ENCODE results near the gene IL12RB2.

Gene IL12RB2

GRCh38 chr1:67273591-67273990, 34.1 kb upstream of the IL12RB2 start:
- DNase-seq (ENCODE audit: low spot score) = no peak
- Histone ChIP-seq H3K14ac (ENCODE audit: low read length) (no peak overlapping the region), H3K9me3 (replicated peaks in 1 of 2; ENCODE audit: control insufficient read depth in 2 of 2, insufficient read depth in 1 of 2, low read depth in 1 of 2, low read length in 2 of 2) (peaks cover 0 to 2% of the 10 kb centered on the region in 2 donors), H3K4me3 (ENCODE audit: low read length in 2 of 2) (no peak overlapping the region), H3K4me1 (ENCODE audit: control insufficient read depth in 2 of 2, insufficient read depth in 1 of 2, low read depth in 1 of 2, low read length in 2 of 2) (no peaks in the 10 kb centered on the region), H2AK5ac (ENCODE audit: low read depth, low read length) (no peak overlapping the region), H4K91ac (ENCODE audit: low read depth, low read length, poor library complexity) (no peak overlapping the region), H2BK120ac (ENCODE audit: low read depth, low read length) (no peak overlapping the region), H3K23ac (ENCODE audit: low read depth, low read length, poor library complexity) (no peak overlapping the region), H2BK15ac (ENCODE audit: low read length) (no peak overlapping the region), H4K8ac (ENCODE audit: low read depth, low read length) (no peak overlapping the region), H2AFZ (ENCODE audit: low read length) (no peak overlapping the region), H3K36me3 (replicated peaks in 1 of 2; ENCODE audit: control insufficient read depth in 2 of 2, insufficient read depth in 2 of 2, low read length in 2 of 2) (no peaks in the 10 kb centered on the region), H3K27me3 (ENCODE audit: control insufficient read depth in 3 of 3, insufficient read depth in 3 of 3, low read depth in 1 of 3, low read length in 3 of 3) (no peaks in the 10 kb centered on the region), H3K18ac (ENCODE audit: low read length) (no peak overlapping the region), H3K79me1 (ENCODE audit: low read depth, low read length) (no peaks in the 10 kb centered on the region), H3K4ac (ENCODE audit: low read length) (no peak overlapping the region), H3K4me2 (ENCODE audit: insufficient read depth, low read length, poor library complexity, severe bottlenecking) (no peak overlapping the region), H3K9ac (ENCODE audit: low read depth, low read length, poor library complexity) (no peak overlapping the region), H2BK12ac (ENCODE audit: low read length) (no peak overlapping the region), H3K27ac (replicated peaks; ENCODE audit: low read length) (no peak overlapping the region), H2BK5ac (ENCODE audit: low read length) (no peak overlapping the region)
- WGBS, 2 donors (ENCODE audit: extremely low coverage in 2 of 2, insufficient read length in 2 of 2, insufficient replicate concordance in 1 of 2) = no CpG with 5 or more reads among the region's 4 CpGs

GRCh38 chr1:67274623-67275325, 32.9 kb upstream of the IL12RB2 start:
- no CpG with 5 or more reads among the region's 5 CpGs for WGBS, 2 donors (ENCODE audit: extremely low coverage in 2 of 2, insufficient read length in 2 of 2, insufficient replicate concordance in 1 of 2)
- H3K36me3 ChIP-seq (replicated peaks in 1 of 2; ENCODE audit: control insufficient read depth in 2 of 2, insufficient read depth in 2 of 2, low read length in 2 of 2) = no peaks in the 10 kb centered on the region

DNA sequence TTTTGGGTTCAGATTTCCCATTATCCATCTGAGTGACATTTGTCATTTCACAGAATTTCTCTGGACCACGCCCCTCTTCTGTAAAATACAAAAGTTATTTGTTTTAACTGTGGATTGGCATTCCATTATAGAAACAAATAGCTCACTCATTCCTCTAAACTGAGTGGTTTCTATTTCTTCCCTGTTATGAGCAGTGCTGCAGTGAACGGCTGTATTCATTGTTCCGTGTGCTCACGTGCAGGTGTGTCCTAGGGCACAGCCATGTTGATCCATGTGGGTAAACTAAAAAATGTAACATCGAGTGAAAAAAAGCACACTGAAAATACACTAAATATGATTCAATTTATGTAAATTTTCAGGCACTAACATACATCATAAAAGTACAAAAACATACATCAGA, 27.0 kb upstream of the IL12RB2 start:
- Histone ChIP-seq H2BK12ac (ENCODE audit: low read length) (no peak overlapping the region), H2BK15ac (ENCODE audit: low read length) (no peak overlapping the region), H3K9ac (ENCODE audit: low read depth, low read length, poor library complexity) (no peak overlapping the region), H2BK5ac (ENCODE audit: low read length) (no peak overlapping the region), H3K4me3 (ENCODE audit: low read length in 2 of 2) (no peak overlapping the region), H2AK5ac (ENCODE audit: low read depth, low read length) (no peak overlapping the region), H3K14ac (ENCODE audit: low read length) (no peak overlapping the region), H3K4me1 (ENCODE audit: control insufficient read depth in 2 of 2, insufficient read depth in 1 of 2, low read depth in 1 of 2, low read length in 2 of 2) (no peaks in the 10 kb centered on the region), H3K27me3 (ENCODE audit: control insufficient read depth in 3 of 3, insufficient read depth in 3 of 3, low read depth in 1 of 3, low read length in 3 of 3) (no peaks in the 10 kb centered on the region), H3K9me3 (replicated peaks in 1 of 2; ENCODE audit: control insufficient read depth in 2 of 2, insufficient read depth in 1 of 2, low read depth in 1 of 2, low read length in 2 of 2) (no peaks in the 10 kb centered on the region), H2AFZ (ENCODE audit: low read length) (no peak overlapping the region), H2BK120ac (ENCODE audit: low read depth, low read length) (no peak overlapping the region), H4K8ac (ENCODE audit: low read depth, low read length) (no peak overlapping the region), H3K4ac (ENCODE audit: low read length) (no peak overlapping the region), H3K18ac (ENCODE audit: low read length) (no peak overlapping the region), H3K36me3 (replicated peaks in 1 of 2; ENCODE audit: control insufficient read depth in 2 of 2, insufficient read depth in 2 of 2, low read length in 2 of 2) (no peaks in the 10 kb centered on the region), H4K91ac (ENCODE audit: low read depth, low read length, poor library complexity) (no peak overlapping the region), H3K4me2 (ENCODE audit: insufficient read depth, low read length, poor library complexity, severe bottlenecking) (no peak overlapping the region), H3K23ac (ENCODE audit: low read depth, low read length, poor library complexity) (no peak overlapping the region), H3K27ac (replicated peaks; ENCODE audit: low read length) (no peak overlapping the region), H3K79me1 (ENCODE audit: low read depth, low read length) (no peaks in the 10 kb centered on the region)
- no CpG with 5 or more reads among the region's 5 CpGs for WGBS, 2 donors (ENCODE audit: extremely low coverage in 2 of 2, insufficient read length in 2 of 2, insufficient replicate concordance in 1 of 2)
- DNase-seq (ENCODE audit: low spot score) = no peak

More at GRCh38 chr1:67274623-67275325, 32.9 kb upstream of the IL12RB2 start:
- no peak overlapping the region for H3K9ac ChIP-seq (ENCODE audit: low read depth, low read length, poor library complexity)
- no peak overlapping the region for H3K18ac ChIP-seq (ENCODE audit: low read length)
- H2BK5ac ChIP-seq (ENCODE audit: low read length) = no peak overlapping the region
- H2AFZ ChIP-seq (ENCODE audit: low read length) = no peak overlapping the region
- H2BK120ac ChIP-seq (ENCODE audit: low read depth, low read length) = no peak overlapping the region
- H3K4me3 ChIP-seq (ENCODE audit: low read length in 2 of 2) = no peak overlapping the region
- H4K8ac ChIP-seq (ENCODE audit: low read depth, low read length) = no peak overlapping the region
- no peak overlapping the region for H2BK15ac ChIP-seq (ENCODE audit: low read length)
- H3K4ac ChIP-seq (ENCODE audit: low read length) = no peak overlapping the region
- H3K4me1 ChIP-seq (ENCODE audit: control insufficient read depth in 2 of 2, insufficient read depth in 1 of 2, low read depth in 1 of 2, low read length in 2 of 2) = no peaks in the 10 kb centered on the region
- H3K79me1 ChIP-seq (ENCODE audit: low read depth, low read length) = no peaks in the 10 kb centered on the region
- H3K4me2 ChIP-seq (ENCODE audit: insufficient read depth, low read length, poor library complexity, severe bottlenecking) = no peak overlapping the region
- H4K91ac ChIP-seq (ENCODE audit: low read depth, low read length, poor library complexity) = no peak overlapping the region
- H2AK5ac ChIP-seq (ENCODE audit: low read depth, low read length) = no peak overlapping the region
- H3K27me3 ChIP-seq (ENCODE audit: control insufficient read depth in 3 of 3, insufficient read depth in 3 of 3, low read depth in 1 of 3, low read length in 3 of 3) = no peaks in the 10 kb centered on the region
- H3K23ac ChIP-seq (ENCODE audit: low read depth, low read length, poor library complexity) = no peak overlapping the region
- no peak overlapping the region for H3K14ac ChIP-seq (ENCODE audit: low read length)
- H3K27ac ChIP-seq (replicated peaks; ENCODE audit: low read length) = no peak overlapping the region
- DNase-seq (ENCODE audit: low spot score) = no peak
- H2BK12ac ChIP-seq (ENCODE audit: low read length) = no peak overlapping the region
- H3K9me3 ChIP-seq (replicated peaks in 1 of 2; ENCODE audit: control insufficient read depth in 2 of 2, insufficient read depth in 1 of 2, low read depth in 1 of 2, low read length in 2 of 2) = peaks cover 0 to 2% of the 10 kb centered on the region in 2 donors

DNA sequence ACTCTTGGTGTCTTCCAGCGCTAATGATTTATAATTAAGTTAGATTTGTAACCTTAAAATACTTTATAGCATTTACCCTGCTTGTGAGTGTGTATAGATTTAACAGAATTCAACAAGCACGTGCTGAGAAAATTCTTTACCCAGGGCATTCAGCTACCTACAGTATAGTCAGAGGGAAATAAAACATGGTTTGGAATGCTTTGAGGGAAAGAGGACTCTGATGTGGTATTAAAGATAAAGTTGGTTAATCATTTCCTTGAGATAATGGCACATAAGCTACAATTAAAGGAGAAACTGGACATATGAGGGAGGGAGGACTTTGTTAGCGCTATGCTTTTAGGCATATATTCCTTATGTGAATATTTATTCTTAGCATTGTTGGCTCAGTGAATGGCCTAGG, 26.4 kb upstream of the IL12RB2 start:
- Histone ChIP-seq H3K27me3 (ENCODE audit: control insufficient read depth in 3 of 3, insufficient read depth in 3 of 3, low read depth in 1 of 3, low read length in 3 of 3) (no peaks in the 10 kb centered on the region), H2BK120ac (ENCODE audit: low read depth, low read length) (no peak overlapping the region), H4K91ac (ENCODE audit: low read depth, low read length, poor library complexity) (no peak overlapping the region), H2BK5ac (ENCODE audit: low read length) (no peak overlapping the region), H4K8ac (ENCODE audit: low read depth, low read length) (no peak overlapping the region), H3K9me3 (replicated peaks in 1 of 2; ENCODE audit: control insufficient read depth in 2 of 2, insufficient read depth in 1 of 2, low read depth in 1 of 2, low read length in 2 of 2) (no peaks in the 10 kb centered on the region), H3K23ac (ENCODE audit: low read depth, low read length, poor library complexity) (no peak overlapping the region), H3K14ac (ENCODE audit: low read length) (no peak overlapping the region), H3K4me2 (ENCODE audit: insufficient read depth, low read length, poor library complexity, severe bottlenecking) (no peak overlapping the region), H3K36me3 (replicated peaks in 1 of 2; ENCODE audit: control insufficient read depth in 2 of 2, insufficient read depth in 2 of 2, low read length in 2 of 2) (no peaks in the 10 kb centered on the region), H3K4me1 (ENCODE audit: control insufficient read depth in 2 of 2, insufficient read depth in 1 of 2, low read depth in 1 of 2, low read length in 2 of 2) (no peaks in the 10 kb centered on the region), H2BK12ac (ENCODE audit: low read length) (no peak overlapping the region), H2BK15ac (ENCODE audit: low read length) (no peak overlapping the region), H3K79me1 (ENCODE audit: low read depth, low read length) (no peaks in the 10 kb centered on the region), H3K27ac (replicated peaks; ENCODE audit: low read length) (no peak overlapping the region), H3K4ac (ENCODE audit: low read length) (no peak overlapping the region), H3K18ac (ENCODE audit: low read length) (no peak overlapping the region), H2AK5ac (ENCODE audit: low read depth, low read length) (no peak overlapping the region), H3K4me3 (ENCODE audit: low read length in 2 of 2) (no peak overlapping the region), H2AFZ (ENCODE audit: low read length) (no peak overlapping the region), H3K9ac (ENCODE audit: low read depth, low read length, poor library complexity) (no peak overlapping the region)
- WGBS, 2 donors (ENCODE audit: extremely low coverage in 2 of 2, insufficient read length in 2 of 2, insufficient replicate concordance in 1 of 2) = no CpG with 5 or more reads among the region's 3 CpGs
- no peak for DNase-seq (ENCODE audit: low spot score)
